Measurements from ENCODE around the gene MAP2K6.

Gene MAP2K6

GRCh38 chr17:69414408-69415274, at the start of gene MAP2K6:
TSS of gene MAP2K6 (plus strand) at chr17:69414697. CDS start at chr17:69414985, 288 bp downstream.
- peak; percentile 81 for DNase-seq (ENCODE audit: low spot score)

- no peak for DNase-seq (ENCODE audit: low spot score)
Observed at GRCh38 chr17:69367298-69367697, 47.2 kb upstream of the MAP2K6 start.

GRCh38 chr17:69373069-69373468, 41.4 kb upstream of the MAP2K6 start:
- DNase-seq (ENCODE audit: low spot score), result no peak

- DNase-seq (ENCODE audit: low spot score), result no peak
Observed at GRCh38 chr17:69375229-69375628, 39.3 kb upstream of the MAP2K6 start.

GRCh38 chr17:69388822-69389442, 25.6 kb upstream of the MAP2K6 start:
- DNase-seq (ENCODE audit: low spot score), result no peak

GRCh38 chr17:69390795-69391501, 23.5 kb upstream of the MAP2K6 start:
- no peak for DNase-seq (ENCODE audit: low spot score)

- no peak for DNase-seq (ENCODE audit: low spot score)
Observed at GRCh38 chr17:69401251-69401650, 13.2 kb upstream of the MAP2K6 start.

GRCh38 chr17:69402052-69402451, 12.4 kb upstream of the MAP2K6 start:
- DNase-seq (ENCODE audit: low spot score), result no peak

- no peak for DNase-seq (ENCODE audit: low spot score)
Observed at GRCh38 chr17:69404399-69404798, 10.1 kb upstream of the MAP2K6 start.

GRCh38 chr17:69405096-69405495, 9.4 kb upstream of the MAP2K6 start:
- DNase-seq (ENCODE audit: low spot score), result no peak

GRCh38 chr17:69406941-69407340, 7.6 kb upstream of the MAP2K6 start:
- no peak for DNase-seq (ENCODE audit: low spot score)

- DNase-seq (ENCODE audit: low spot score), result no peak
Observed at GRCh38 chr17:69407759-69408158, 6.7 kb upstream of the MAP2K6 start.

- no peak for DNase-seq (ENCODE audit: low spot score)
Observed at GRCh38 chr17:69410671-69411070, 3.8 kb upstream of the MAP2K6 start.

- DNase-seq (ENCODE audit: low spot score), result no peak
Observed at GRCh38 chr17:69411766-69412165, 2.7 kb upstream of the MAP2K6 start.

- DNase-seq (ENCODE audit: low spot score), result no peak
Observed at GRCh38 chr17:69412251-69412671, 2.2 kb upstream of the MAP2K6 start.

- DNase-seq (ENCODE audit: low spot score), result no peak
Observed at GRCh38 chr17:69415431-69415830, 934 bp downstream of the MAP2K6 start.

GRCh38 chr17:69417545-69418483, 3.3 kb downstream of the MAP2K6 start:
- DNase-seq (ENCODE audit: low spot score), result no peak

GRCh38 chr17:69418535-69418934, 4.0 kb downstream of the MAP2K6 start:
- DNase-seq (ENCODE audit: low spot score), result no peak

GRCh38 chr17:69423450-69423849, 9.0 kb downstream of the MAP2K6 start:
- no peak for DNase-seq (ENCODE audit: low spot score)

GRCh38 chr17:69424287-69425041, 10.0 kb downstream of the MAP2K6 start:
- DNase-seq (ENCODE audit: low spot score), result no peak

GRCh38 chr17:69425978-69426377, 11.5 kb downstream of the MAP2K6 start:
- DNase-seq (ENCODE audit: low spot score), result no peak

All from CD4-positive, alpha-beta T cell treated with Interleukin-2 at 100 ng/mL for 4 hours (primary cell).